C4-2B (cell line): ENCODE results near the gene ADCY1.

Source experiments
- CTCF ChIP-seq: fragments of 450-650 bp; conservative IDR thresholded peaks from 2 replicates; pipeline ENCODE4 v1.5.1; 2017; ENCODE audit warnings: mild to moderate bottlenecking
- ZFX ChIP-seq: fragments of 450-650 bp; IDR thresholded peaks from 2 replicates; pipeline ENCODE4 v1.6.1; 2017

- TF ChIP-seq CTCF (peak; percentile 36), ZFX (peak; percentile 37; the same call in 1 of the 2 replicates)
Measured at GRCh38 chr7:45574669-45575500, 717 bp downstream of the ADCY1 start.
